Smooth muscle cell (in vitro differentiated cells): ENCODE data around the gene ETDB. TPM values are rescaled to one million over a fixed set of nuclear protein-coding genes. Genes with fewer than 3 reads are reported as not detected.
A peak's percentile ranks its signal among the peaks of the same experiment; 100 is the strongest.

Experiments
- DNase-seq: peaks from one replicate; lab custom pipeline; 2025; ENCODE audit not compliant: unreplicated experiment; lab: John Stamatoyannopoulos, UW
- H2AFZ ChIP-seq: fragments of 200-600 bp; sonication (generic); 2 replicates; pipeline ENCODE4 v1.6.0; 2016; ENCODE audit warnings: antibody characterized with exemption, low read depth, mild to moderate bottlenecking
- H3F3A ChIP-seq: fragments of 200-600 bp; sonication (generic); 2 replicates; pipeline ENCODE4 v1.6.0; 2017; ENCODE audit warnings: antibody characterized with exemption, low read depth
- H3K27ac ChIP-seq: fragments of 200-600 bp; sonication (generic); 2 replicates; pipeline ENCODE4 v1.5.1; 2016; ENCODE audit warnings: low read depth, mild to moderate bottlenecking
- H3K27me3 ChIP-seq: fragments of 200-600 bp; sonication (generic); 2 replicates; pipeline ENCODE4 v1.6.1; 2016; ENCODE audit warnings: low read depth, mild to moderate bottlenecking
- H3K36me3 ChIP-seq: fragments of 200-600 bp; sonication (generic); 2 replicates; pipeline ENCODE4 v1.5.1; 2016; ENCODE audit warnings: low read depth
- H3K4me1 ChIP-seq: fragments of 200-600 bp; sonication (generic); 2 replicates; pipeline ENCODE4 v1.5.1; 2016; ENCODE audit warnings: low read depth
- H3K4me2 ChIP-seq: fragments of 200-600 bp; sonication (generic); 2 replicates; pipeline ENCODE4 v1.6.0; 2016; ENCODE audit warnings: mild to moderate bottlenecking
- H3K4me3 ChIP-seq: fragments of 200-600 bp; sonication (generic); 2 replicates; pipeline ENCODE4 v1.5.1; 2016; ENCODE audit warnings: mild to moderate bottlenecking
- H3K79me2 ChIP-seq: fragments of 200-600 bp; sonication (generic); 2 replicates; pipeline ENCODE4 v1.6.0; 2016; ENCODE audit warnings: low read depth, mild to moderate bottlenecking
- H3K9ac ChIP-seq: fragments of 200-600 bp; sonication (generic); 2 replicates; pipeline ENCODE4 v1.6.0; 2016; ENCODE audit warnings: low read depth
- H3K9me3 ChIP-seq: fragments of 200-600 bp; sonication (generic); replicated peaks from 2 replicates; pipeline ENCODE4 v1.5.1; 2016; ENCODE audit warnings: low read depth
- H4K20me1 ChIP-seq: fragments of 200-600 bp; sonication (generic); 2 replicates; pipeline ENCODE4 v1.6.0; 2016; ENCODE audit warnings: low read depth
- CTCF ChIP-seq: fragments of 200-600 bp; sonication (generic); IDR thresholded peaks from 2 replicates; pipeline ENCODE4 v1.5.1; 2017; ENCODE audit warnings: borderline replicate concordance, mild to moderate bottlenecking, antibody characterized with exemption; ENCODE audit not compliant: insufficient read depth, poor library complexity, severe bottlenecking
- WGBS: methylation state at CpG from one replicate; pipeline ENCODE4 v1.1.7; 2016; ENCODE audit warnings: low lambda C conversion rate; 5-methylcytosine and 5-hydroxymethylcytosine counted together
- polyA plus RNA-seq: library from polyadenylated mRNA; unstranded; fragments of >200 nt; fragmentation: Nextera tagmentation; extraction: Ambion mirVana; gene quantifications from 2 replicates; pipeline ENCODE4 v1.2.1, GENCODE V29; 2016
- total RNA-seq: library from RNA; depleted of rRNA; stranded (reverse); fragments of >200 nt; gene quantifications from 2 replicates; pipeline ENCODE4 v1.2.3, GENCODE V29; 2014

ETDB gene
- total and polyA plus RNA-seq, 2 experiments from 2014 or later = not detected

- no peak overlapping the region for H3K4me2 ChIP-seq
- WGBS = 86% methylated on average over 3 of the region's 3 CpGs
- no peaks in the 10 kb centered on the region for H3K36me3 ChIP-seq
- no peaks in the 10 kb centered on the region for H3F3A ChIP-seq
- H3K27ac ChIP-seq = no peak overlapping the region
- H3K79me2 ChIP-seq = no peaks in the 10 kb centered on the region
- H3K9ac ChIP-seq = no peak overlapping the region
- H3K4me1 ChIP-seq = no peaks in the 10 kb centered on the region
- no peak overlapping the region for H3K4me3 ChIP-seq
- no peak overlapping the region for H2AFZ ChIP-seq
- TF ChIP-seq CTCF = no peak
- DNase-seq = no peak
- no peaks in the 10 kb centered on the region for H3K27me3 ChIP-seq
- H4K20me1 ChIP-seq = no peaks in the 10 kb centered on the region
- no peaks in the 10 kb centered on the region for H3K9me3 ChIP-seq
Measured at GRCh38 chrX:135089126-135089525, 31.2 kb downstream of the ETDB start.

GRCh38 chrX:135087867-135088266 is 32.5 kb downstream of the ETDB start:
- Histone ChIP-seq H3K27ac (no peak overlapping the region), H3K9me3 (no peaks in the 10 kb centered on the region), H3K4me1 (no peaks in the 10 kb centered on the region), H3K9ac (no peak overlapping the region), H4K20me1 (no peaks in the 10 kb centered on the region), H3F3A (no peaks in the 10 kb centered on the region), H2AFZ (no peak overlapping the region), H3K36me3 (no peaks in the 10 kb centered on the region), H3K79me2 (no peaks in the 10 kb centered on the region), H3K4me3 (no peak overlapping the region), H3K27me3 (no peaks in the 10 kb centered on the region), H3K4me2 (no peak overlapping the region)
- no peak for DNase-seq
- TF ChIP-seq CTCF = no peak
- WGBS = 70% methylated on average over 3 of the region's 3 CpGs

- no peak for DNase-seq
- H3F3A ChIP-seq = no peaks in the 10 kb centered on the region
- H3K36me3 ChIP-seq = no peaks in the 10 kb centered on the region
- H3K4me1 ChIP-seq = no peaks in the 10 kb centered on the region
- no peak overlapping the region for H3K9ac ChIP-seq
- no peak overlapping the region for H3K4me3 ChIP-seq
- H2AFZ ChIP-seq = no peak overlapping the region
- no peak overlapping the region for H3K4me2 ChIP-seq
- no peaks in the 10 kb centered on the region for H3K9me3 ChIP-seq
- TF ChIP-seq CTCF = peak; percentile 52
- no peaks in the 10 kb centered on the region for H4K20me1 ChIP-seq
- 24% methylated on average over 4 of the region's 4 CpGs for WGBS
- no peaks in the 10 kb centered on the region for H3K27me3 ChIP-seq
- no peak overlapping the region for H3K27ac ChIP-seq
- H3K79me2 ChIP-seq = no peaks in the 10 kb centered on the region
Measured at GRCh38 chrX:135086197-135086854, 34.0 kb downstream of the ETDB start.

- H2AFZ ChIP-seq = no peak overlapping the region
- H3K9me3 ChIP-seq = no peaks in the 10 kb centered on the region
- no peaks in the 10 kb centered on the region for H4K20me1 ChIP-seq
- no peaks in the 10 kb centered on the region for H3F3A ChIP-seq
- H3K4me3 ChIP-seq = no peak overlapping the region
- WGBS = 59% methylated on average over 2 of the region's 2 CpGs
- no peaks in the 10 kb centered on the region for H3K36me3 ChIP-seq
- TF ChIP-seq CTCF = no peak
- H3K4me2 ChIP-seq = no peak overlapping the region
- no peaks in the 10 kb centered on the region for H3K4me1 ChIP-seq
- no peaks in the 10 kb centered on the region for H3K79me2 ChIP-seq
- DNase-seq = no peak
- H3K27me3 ChIP-seq = no peaks in the 10 kb centered on the region
- H3K9ac ChIP-seq = no peak overlapping the region
- no peak overlapping the region for H3K27ac ChIP-seq
Measured at GRCh38 chrX:135081693-135082404, 38.5 kb downstream of the ETDB start.
